Astrocyte of the spinal cord (primary cell): ENCODE results near the gene CDK5RAP3.

Source experiments
- DNase-seq: peaks from one replicate; pipeline ENCODE4 v3.0.0; 2011; ENCODE audit warnings: low read depth, low spot score
- H3K4me3 ChIP-seq: 2 replicates; pipeline ENCODE4 v1.5.1; 2011; ENCODE audit warnings: low read depth, mild to moderate bottlenecking, low read length, moderate library complexity
- in situ Hi-C: cut with HindIII; loops from 2 replicates; pipeline ENCODE4 v1.10.0; 2017; ENCODE audit warnings: low sequenced_read_pairs
- TF ChIP-seq, protein P1 (sequence below): IDR thresholded peaks from 2 replicates; pipeline ENCODE4 v1.5.1; 2012; ENCODE audit warnings: low read depth, mild to moderate bottlenecking, low read length, inconsistent platforms

The CDK5RAP3 gene

DNA sequence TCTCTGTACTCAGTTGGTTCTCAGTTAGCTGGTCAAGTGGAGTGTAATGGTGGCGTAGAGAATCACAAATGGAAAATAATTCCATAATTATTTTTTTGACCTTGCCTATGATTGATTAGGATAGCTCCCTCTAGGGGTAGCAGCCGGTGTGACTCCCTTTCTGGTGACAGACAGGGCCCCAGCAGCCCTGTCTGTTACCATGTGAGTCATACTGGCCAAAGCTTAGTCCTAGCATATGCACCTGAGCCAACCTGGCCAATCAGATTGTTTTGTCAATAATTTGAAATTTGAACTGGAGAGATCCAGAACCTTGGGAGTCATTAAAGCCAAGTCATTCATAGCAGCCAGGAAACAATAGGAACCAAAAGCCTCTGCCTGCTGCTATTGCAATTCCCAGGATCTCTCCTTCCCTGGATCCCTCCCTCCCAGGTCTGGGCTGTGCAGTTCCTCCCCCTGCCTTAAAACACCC lies 23.9 kb upstream of the CDK5RAP3 start:
- H3K4me3 ChIP-seq, result no peak overlapping the region
- DNase-seq, result peak; percentile 83
- TF ChIP-seq, protein P1, sequence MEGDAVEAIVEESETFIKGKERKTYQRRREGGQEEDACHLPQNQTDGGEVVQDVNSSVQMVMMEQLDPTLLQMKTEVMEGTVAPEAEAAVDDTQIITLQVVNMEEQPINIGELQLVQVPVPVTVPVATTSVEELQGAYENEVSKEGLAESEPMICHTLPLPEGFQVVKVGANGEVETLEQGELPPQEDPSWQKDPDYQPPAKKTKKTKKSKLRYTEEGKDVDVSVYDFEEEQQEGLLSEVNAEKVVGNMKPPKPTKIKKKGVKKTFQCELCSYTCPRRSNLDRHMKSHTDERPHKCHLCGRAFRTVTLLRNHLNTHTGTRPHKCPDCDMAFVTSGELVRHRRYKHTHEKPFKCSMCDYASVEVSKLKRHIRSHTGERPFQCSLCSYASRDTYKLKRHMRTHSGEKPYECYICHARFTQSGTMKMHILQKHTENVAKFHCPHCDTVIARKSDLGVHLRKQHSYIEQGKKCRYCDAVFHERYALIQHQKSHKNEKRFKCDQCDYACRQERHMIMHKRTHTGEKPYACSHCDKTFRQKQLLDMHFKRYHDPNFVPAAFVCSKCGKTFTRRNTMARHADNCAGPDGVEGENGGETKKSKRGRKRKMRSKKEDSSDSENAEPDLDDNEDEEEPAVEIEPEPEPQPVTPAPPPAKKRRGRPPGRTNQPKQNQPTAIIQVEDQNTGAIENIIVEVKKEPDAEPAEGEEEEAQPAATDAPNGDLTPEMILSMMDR, result peak; percentile 89
- in situ Hi-C loops, result no loop called here

DNA sequence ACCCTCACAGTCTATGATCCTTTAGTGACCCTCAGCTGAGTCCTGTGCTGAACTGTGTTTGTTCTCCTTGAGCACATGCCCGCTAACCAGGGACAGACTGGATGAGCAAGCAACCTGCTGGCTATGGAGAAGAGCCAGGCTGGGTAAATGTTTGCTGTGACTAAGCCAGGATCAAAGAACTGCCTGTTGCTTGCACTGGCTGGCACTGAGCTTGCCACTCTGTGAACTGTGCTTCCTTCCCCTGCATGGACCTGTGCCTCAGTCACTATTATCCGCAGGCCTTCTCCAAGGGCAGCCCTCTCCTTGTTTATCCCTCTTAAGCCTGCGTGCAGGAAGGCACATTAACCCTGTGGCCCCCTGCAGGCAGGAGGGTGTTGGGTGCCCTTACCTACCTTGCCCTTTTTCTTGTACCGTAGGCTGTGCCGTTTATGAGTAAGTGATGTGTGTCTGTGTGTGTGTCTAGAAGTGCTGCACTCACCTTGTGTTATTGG lies 22.2 kb upstream of the CDK5RAP3 start:
- DNase-seq, result no peak
- H3K4me3 ChIP-seq, result no peak overlapping the region
- TF ChIP-seq, protein P1, result no peak
- in situ Hi-C loops, result no loop called here

DNA sequence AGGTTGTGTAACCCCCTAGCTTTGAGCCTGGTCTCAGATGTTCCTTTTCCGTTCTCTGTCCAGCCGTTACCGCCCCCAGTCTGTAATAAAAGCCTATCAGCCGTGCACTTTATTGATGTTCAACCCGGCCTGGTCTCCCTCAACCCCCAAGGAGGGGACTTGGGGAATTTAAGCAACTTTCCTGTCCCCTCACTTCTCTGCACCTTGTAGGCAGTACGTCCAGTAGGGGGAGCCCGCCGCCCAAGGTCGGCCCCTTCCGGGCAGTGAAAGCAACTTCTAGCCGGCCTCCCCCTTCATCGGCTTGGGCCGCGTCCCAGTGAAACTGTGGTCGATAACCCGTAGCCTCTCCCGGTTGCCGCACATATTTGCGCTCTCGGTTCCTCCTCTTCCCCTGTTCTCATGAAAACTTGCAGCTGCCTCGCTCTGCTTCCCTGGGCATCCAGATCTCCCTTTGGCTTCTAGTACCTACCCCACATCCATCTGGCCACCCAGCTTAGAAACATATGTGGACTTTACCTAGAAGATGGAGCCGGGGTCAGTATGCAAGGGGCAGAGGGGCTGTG lies 21.6 kb upstream of the CDK5RAP3 start:
- DNase-seq, result peak; percentile 83
- in situ Hi-C loops, result no loop called here
- no peak overlapping the region for H3K4me3 ChIP-seq
- TF ChIP-seq, protein P1, result peak; percentile 92

DNA sequence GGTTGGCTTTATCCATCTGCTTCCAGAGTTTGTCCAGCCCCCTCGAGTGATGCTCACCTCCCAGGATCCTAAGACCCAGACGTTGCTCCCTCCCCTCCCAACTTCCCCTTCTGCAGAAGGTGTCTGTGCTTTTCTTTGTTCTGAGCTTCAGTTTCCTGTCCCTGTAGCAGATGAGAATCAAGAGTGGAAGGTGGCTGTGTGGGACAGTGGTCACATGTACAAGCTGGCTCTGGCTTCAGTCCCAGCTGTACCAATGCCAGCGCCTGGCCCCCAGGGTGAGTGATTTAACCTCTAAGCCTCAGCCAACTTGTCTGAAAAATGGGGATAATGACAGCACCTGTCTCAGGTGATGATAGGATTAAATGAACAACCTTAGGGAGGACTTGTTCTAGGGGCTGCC lies 21.0 kb upstream of the CDK5RAP3 start:
- in situ Hi-C loops, result no loop called here
- no peak for DNase-seq
- TF ChIP-seq, protein P1, result no peak
- H3K4me3 ChIP-seq, result no peak overlapping the region

DNA sequence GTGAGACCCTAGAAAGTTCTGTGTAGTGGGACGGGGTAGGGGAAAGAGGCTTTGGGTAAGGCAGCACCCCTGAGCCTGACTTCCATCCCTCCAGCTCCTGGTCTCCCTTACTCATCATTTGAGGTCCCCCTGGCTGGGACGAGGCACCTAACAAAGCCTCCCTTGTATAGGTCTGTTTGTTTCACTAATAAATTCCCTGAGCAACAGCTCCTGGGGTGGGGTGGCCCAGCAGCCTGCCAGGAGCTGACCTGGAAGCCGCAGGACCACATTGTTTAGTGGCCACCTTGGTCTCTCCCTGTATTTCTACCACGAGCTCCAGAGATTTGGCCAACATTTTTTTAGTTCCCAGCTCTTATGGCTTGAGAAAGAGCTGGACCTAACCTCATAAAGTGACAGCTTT lies 20.5 kb upstream of the CDK5RAP3 start:
- no peak overlapping the region for H3K4me3 ChIP-seq
- TF ChIP-seq, protein P1, result no peak
- in situ Hi-C loops, result no loop called here
- no peak for DNase-seq

DNA sequence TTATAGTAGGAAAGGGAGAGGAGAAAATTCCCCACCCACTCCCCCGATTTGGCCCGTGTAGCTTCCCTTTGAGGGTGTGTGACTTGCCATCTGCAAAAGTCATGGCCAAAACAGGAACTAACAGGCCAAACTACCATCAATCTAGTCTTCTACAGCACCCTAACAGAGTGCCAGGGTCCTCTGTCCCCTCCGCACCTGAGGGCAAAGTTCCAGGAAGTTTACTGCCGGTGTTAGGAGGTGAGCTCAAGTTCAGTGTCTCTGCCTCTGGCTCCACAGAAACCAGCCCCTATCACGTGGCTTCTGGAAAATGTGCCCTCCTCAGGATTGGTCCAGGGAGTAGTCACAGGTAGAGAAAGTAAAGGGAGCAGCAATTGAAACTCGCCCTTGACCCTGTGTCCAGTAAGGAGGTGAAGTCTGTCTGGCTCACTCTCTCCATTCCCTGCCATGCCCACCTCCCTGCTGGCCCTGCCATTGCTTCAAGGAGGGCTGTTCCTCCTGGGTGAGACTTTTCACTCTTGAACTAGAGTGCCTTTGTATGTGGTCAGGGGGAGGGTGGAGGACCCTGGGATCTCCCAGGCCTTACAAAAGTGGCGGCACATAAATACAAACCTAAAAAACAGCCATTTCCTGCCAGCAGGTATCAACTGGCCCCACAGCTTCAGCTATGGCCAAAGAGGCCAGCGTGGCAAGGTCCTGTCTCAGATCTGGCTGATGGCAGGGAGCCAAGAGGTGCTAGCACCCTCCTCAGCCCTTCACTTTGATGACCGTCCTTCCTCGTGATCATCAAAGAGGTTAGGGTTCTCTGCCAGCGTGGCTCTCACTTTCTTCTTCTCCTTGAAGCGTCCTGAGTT lies 18.5 kb upstream of the CDK5RAP3 start:
- DNase-seq, result no peak
- H3K4me3 ChIP-seq, result no peak overlapping the region
- in situ Hi-C loops, result no loop called here
- TF ChIP-seq, protein P1, result no peak
